HG02938 (cell line): ENCODE results near the gene SLC2A1.

ENCODE experiments used
- ATAC-seq: cut with Tn5 transposase; IDR thresholded peaks from one replicate; pipeline ENCODE4 v1.9.1; 2021; ENCODE audit warnings: mild to moderate bottlenecking, moderate library complexity; ENCODE audit not compliant: unreplicated experiment

SLC2A1 gene

GRCh38 chr1:42981255-42981805, 22.7 kb upstream of the SLC2A1 start:
- ATAC-seq: no peak

- no peak for ATAC-seq
These were observed 21.5 kb upstream of the SLC2A1 start for GRCh38 chr1:42979896-42980800.

- no peak for ATAC-seq
These were observed 20.4 kb upstream of the SLC2A1 start for GRCh38 chr1:42979036-42979430.

GRCh38 chr1:42978317-42979035, 19.8 kb upstream of the SLC2A1 start:
- no peak for ATAC-seq

DNA sequence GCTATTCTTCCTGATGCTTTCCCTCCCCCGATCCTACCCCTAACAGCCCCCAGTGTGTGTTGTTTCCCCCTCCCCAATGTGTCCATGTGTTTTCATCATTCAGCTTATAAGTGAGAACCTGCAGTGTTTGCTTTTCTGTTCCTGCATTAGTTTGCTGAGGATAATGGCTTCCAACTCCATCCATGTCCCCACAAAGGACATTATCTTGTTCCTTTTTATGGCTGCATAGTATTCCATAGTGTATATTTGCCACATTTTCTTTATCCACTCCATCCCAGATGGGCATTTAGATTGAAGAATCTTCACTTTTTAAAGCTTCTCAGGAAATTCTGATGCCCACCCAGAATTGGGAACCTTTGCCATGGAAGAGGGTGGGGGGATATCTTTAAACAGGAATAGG, 19.0 kb upstream of the SLC2A1 start:
- ATAC-seq: no peak

GRCh38 chr1:42975561-42976225, 17.0 kb upstream of the SLC2A1 start:
- no peak for ATAC-seq

DNA sequence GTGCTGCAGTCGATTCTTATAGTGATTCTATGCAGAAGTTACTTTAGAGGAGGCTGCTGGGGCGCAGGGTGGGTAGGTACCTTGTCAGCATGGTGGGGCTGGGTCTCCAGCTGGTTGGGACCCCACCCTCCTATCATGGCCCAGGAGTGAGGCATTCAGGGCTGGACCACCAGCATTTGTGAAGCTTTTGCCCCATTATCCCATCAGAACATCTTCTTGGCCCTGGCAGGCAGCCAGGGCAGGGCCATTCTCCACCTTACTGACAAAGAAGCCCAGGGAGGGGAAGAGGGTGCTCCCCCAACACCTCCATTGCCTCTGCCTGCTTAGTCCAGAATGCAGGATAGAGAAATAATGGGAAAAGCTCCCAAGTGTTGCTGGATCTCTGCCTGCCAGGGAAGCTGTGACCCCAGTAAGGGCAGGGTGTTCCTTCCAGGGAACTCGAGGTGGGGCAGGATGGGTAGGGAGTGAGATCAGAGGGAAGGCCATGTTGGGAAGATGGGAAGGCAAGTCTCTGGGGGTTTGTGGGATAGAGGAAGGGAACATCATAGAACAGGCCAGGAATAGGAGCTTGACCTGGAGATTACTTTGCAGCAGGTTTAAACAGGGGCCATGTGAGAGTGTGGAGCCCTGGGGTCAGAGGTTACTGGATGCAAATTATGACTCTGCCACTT, 16.2 kb upstream of the SLC2A1 start:
- ATAC-seq: no peak

DNA sequence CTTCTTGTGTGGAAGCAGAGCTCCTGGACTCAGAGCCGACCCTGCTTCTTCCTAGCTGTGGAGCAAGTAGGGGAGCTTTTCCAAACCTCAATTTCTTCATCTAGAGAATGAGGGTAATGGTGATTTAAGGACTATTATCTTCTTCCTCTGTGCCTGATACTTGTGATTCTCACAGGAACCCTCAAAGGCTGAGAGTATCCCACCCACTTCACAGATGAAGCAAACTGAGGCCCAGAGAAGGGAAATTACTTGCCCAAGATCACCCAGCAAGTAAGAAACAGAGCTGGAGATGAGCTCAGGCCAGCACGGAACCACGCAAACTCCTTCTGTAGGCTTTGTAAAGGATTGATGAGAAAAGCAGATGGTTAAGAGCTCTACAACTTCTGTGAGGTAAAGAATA, 15.1 kb upstream of the SLC2A1 start:
- ATAC-seq: no peak

GRCh38 chr1:42973286-42973685, 14.6 kb upstream of the SLC2A1 start:
- no peak for ATAC-seq

- no peak for ATAC-seq
These were observed 13.2 kb upstream of the SLC2A1 start for GRCh38 chr1:42971841-42972291.

DNA sequence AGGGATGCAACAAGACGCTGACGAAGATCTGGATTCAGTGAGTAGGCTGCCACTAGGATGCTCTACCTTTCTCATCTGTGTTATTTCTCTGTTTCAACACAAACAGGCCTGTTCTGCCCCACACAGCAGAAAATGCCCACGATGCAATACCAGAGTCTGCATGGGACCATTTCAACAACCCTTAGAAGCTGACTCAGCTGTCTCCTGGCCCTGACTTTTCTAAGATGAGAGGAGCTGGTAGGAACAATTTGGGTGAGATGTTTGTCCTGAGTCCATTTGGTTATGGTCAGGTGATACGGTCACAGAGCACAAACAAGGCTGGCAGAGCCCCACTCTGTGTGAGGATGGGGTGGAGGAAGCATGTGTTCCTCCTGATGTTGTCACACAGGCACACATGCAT, 11.5 kb upstream of the SLC2A1 start:
- no peak for ATAC-seq

DNA sequence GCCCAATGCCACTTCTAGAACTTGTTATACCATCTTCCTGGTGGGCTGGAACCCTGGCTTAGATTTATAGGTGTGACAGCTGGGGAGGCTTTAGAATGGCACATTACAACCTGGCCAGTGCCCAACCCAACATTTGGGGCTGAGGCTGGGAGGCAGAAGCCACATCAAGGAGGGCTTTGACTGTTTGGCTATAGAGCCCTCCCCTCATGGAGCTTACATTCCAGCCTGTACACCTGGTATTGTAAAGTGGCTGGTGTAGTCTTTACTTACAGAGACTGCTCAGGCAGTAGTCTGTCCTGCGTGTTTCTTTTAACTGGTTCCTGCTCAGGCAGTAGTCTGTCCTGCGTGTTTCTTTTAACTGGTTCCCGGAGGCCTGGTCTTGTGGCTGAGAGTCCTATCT, 10.0 kb upstream of the SLC2A1 start:
- no peak for ATAC-seq

- no peak for ATAC-seq
These were observed 8.3 kb upstream of the SLC2A1 start for GRCh38 chr1:42966688-42967612.

GRCh38 chr1:42965378-42965777, 6.7 kb upstream of the SLC2A1 start:
- ATAC-seq: no peak

DNA sequence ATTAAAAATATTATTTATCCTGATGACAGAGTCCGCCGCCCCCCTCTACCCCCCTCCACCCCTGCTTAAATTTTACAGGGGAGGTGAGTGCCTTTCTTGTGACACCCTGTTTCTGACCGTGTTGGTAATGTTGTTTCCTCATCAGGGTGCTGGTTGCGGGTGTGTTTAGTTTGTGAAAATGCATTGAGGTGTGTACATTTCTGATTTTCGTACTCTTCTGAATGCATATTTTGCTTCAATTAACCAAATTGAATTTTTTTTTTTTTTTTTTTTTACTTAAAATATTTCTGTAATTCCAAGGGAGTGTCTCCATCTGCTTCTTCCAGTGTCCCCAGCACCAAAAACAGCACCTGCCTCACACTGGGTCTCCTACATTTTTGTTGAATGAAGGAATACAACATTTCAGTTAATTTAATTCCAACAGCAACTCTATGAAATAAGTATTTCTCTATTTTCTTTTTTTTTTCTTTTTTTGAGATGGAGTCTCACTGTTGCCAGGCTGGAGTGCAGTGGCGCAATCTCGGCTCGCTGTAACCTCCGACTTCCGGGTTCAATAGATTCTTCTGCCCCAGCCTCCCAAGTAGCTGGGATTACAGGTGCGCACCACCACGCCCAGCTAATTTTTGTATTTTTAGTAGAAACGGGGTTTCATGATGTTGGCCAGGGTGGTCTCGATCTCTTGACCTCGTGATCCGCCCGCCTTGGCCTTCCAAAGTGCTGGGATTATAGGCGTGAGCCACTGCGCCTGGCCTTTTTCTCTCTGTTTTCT, 5.6 kb upstream of the SLC2A1 start:
- ATAC-seq: no peak

DNA sequence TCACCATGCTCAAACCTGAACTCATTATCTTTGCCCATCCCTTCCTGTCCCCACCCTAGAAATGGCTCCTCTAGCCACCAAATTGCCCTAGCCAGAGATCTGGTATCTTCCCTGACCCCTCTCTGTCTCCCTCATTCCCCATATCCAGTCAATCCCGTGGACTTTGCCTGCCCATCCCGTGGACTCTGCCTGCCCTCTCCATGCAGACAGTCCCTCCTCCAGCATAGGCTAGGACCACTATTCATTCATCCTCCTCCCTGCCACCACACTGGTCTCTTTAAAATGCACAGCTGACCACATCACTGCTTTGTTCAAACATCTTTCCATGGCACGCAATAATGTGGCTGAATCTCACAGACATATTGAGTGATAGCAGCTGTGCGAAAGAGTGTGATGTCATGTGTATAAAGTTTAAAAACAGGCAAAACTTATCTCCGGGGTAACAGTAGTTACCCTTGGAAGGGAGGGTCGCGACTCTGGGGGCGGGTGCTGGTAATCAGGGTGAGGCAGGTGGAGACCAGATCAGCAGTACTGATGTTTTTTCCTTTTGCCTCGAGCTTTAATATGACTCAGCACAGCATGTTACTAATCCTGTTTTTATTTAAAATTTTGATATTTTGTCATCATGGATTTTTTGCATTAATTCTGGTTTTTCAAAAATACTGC, 4.8 kb upstream of the SLC2A1 start:
- no peak for ATAC-seq

DNA sequence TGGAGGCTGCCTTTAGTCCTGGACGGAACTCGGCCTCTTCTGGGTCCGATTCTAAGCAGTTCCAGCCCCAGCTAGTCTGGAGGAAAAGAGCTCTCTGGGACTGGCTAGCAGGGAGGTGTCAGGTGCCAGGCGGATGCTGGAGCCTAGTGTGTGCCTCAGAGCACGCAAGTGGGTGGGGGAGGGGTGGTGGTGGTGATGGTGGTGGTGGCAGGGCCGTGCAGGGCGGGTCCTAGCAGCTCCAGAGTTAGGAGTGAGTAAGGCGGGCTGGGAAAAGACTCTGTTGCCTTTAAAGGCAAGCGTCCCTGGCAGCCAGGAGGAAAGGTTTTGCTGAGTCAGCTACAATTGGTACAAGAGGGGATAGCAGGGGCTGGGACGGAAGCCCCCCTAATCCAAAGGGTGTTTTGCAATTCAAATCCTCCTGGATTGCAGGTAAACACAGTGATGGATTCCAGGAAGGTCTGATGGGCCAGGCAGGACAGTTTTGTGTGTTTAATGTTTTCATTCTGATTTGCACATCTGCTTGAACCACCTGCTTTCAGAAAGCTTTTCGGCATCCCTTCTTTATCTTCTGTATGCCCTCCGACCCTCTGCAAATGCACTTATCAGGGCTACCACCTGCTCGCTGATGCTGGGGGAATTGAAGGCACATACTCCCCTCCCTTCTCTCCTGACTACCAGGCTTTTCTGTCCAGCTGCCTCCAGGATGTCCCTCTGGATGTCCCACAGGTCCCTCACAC, 4.1 kb upstream of the SLC2A1 start:
- ATAC-seq: no peak
